Prostate gland (tissue), 2 donors: Measurements from ENCODE around the gene WRNIP1. TPM values are rescaled to one million over a fixed set of nuclear protein-coding genes. Genes with fewer than 3 reads are reported as not detected.

Source experiments
- DNase-seq: peaks from one replicate; pipeline ENCODE4 v3.0.0-alpha.2; 2019; ENCODE audit warnings: low spot score
- H3K27ac ChIP-seq, 2 donors: fragments of 200-600 bp; sonication (generic); 2 replicates each; pipeline ENCODE4 v1.5.1; 2017 to 2019
- H3K27me3 ChIP-seq: fragments of 200-600 bp; sonication (generic); replicated peaks from 2 replicates; pipeline ENCODE4 v1.5.1; 2019; ENCODE audit not compliant: insufficient read depth
- H3K36me3 ChIP-seq, 2 donors: fragments of 200-600 bp; sonication (generic); 1 replicate in 1 of 2; 2 replicates in 1 of 2; pipeline versions ENCODE4 v1.5.1 to v1.8.1; 2017 to 2019
- H3K4me1 ChIP-seq: fragments of 200-600 bp; sonication (generic); replicated peaks from 2 replicates; pipeline ENCODE4 v1.5.1; 2019
- H3K4me3 ChIP-seq, 2 donors: fragments of 200-600 bp; sonication (generic); 2 replicates each; pipeline ENCODE4 v1.5.1; 2017 to 2019
- H3K9me3 ChIP-seq: fragments of 200-600 bp; sonication (generic); 2 replicates; pipeline ENCODE4 v1.5.1; 2017
- POLR2A ChIP-seq: fragments of 450-650 bp; IDR thresholded peaks from one replicate; pipeline ENCODE4 v1.6.1; 2016; ENCODE audit warnings: antibody characterized with exemption, mild to moderate bottlenecking
- POLR2AphosphoS5 ChIP-seq: sonication (generic); formaldehyde crosslinking; IDR thresholded peaks from one replicate; pipeline ENCODE4 v1.6.1; 2017; ENCODE audit warnings: antibody characterized with exemption
- WGBS: methylation state at CpG from one replicate; pipeline ENCODE4 v1.1.5; 2018; 5-methylcytosine and 5-hydroxymethylcytosine counted together
- intact Hi-C: fragments of 100-400 bp; cut with DNase I; formaldehyde crosslinking; loops from one replicate; pipeline ENCODE4 v1.14.2; 2022
- total RNA-seq, 2 donors: library from RNA; depleted of rRNA; stranded (reverse); fragments of >200 nt; gene quantifications; one replicate each; pipeline ENCODE4 v1.1.0, GENCODE V29; 2016
- TF ChIP-seq, protein P1 (sequence below), 4 experiments: fragments of 200-600 bp in 2 of 4; fragments of 450-650 bp in 2 of 4; sonication (generic) in 2 of 4; IDR thresholded peaks; 1 replicate in 3 of 4; 2 replicates in 1 of 4; pipeline ENCODE4 v1.5.1; 2016 to 2019; ENCODE audit warnings: antibody characterized with exemption in 4 of 4, mild to moderate bottlenecking in 2 of 4, moderate library complexity in 2 of 4

The WRNIP1 gene
- total RNA-seq, 2 donors from 2014 or later, result 89.6 to 90.0 TPM

DNA sequence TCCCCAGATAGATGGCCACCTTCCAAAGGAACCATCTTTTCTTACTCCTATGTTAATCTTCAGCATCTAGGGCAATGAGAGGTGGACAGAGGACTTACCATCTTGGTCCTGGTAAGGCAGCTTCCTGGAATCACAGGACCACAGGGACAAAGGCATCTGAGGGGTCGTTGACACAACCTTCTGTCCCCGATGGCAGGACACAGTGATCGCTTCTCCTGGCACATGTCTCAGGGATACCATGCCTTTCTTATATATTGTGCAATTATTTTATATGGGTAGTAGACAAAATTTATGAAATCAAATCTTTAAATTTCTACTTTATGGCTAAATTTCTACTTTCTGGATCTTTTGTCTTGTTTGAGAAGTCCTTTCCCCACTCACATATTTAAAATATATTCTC is 56.4 kb downstream of the WRNIP1 start:
- H3K4me3 ChIP-seq, result no peak overlapping the region
- H3K4me1 ChIP-seq, result no peaks in the 10 kb centered on the region
- TF ChIP-seq POLR2A (no peak), POLR2AphosphoS5 (no peak)
- TF ChIP-seq, protein P1, sequence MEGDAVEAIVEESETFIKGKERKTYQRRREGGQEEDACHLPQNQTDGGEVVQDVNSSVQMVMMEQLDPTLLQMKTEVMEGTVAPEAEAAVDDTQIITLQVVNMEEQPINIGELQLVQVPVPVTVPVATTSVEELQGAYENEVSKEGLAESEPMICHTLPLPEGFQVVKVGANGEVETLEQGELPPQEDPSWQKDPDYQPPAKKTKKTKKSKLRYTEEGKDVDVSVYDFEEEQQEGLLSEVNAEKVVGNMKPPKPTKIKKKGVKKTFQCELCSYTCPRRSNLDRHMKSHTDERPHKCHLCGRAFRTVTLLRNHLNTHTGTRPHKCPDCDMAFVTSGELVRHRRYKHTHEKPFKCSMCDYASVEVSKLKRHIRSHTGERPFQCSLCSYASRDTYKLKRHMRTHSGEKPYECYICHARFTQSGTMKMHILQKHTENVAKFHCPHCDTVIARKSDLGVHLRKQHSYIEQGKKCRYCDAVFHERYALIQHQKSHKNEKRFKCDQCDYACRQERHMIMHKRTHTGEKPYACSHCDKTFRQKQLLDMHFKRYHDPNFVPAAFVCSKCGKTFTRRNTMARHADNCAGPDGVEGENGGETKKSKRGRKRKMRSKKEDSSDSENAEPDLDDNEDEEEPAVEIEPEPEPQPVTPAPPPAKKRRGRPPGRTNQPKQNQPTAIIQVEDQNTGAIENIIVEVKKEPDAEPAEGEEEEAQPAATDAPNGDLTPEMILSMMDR (IDR thresholded peaks at IDR 0.05), result no peak
- DNase-seq, result no peak
- no peaks in the 10 kb centered on the region for H3K36me3 ChIP-seq
- H3K9me3 ChIP-seq, result no peaks in the 10 kb centered on the region
- no peaks in the 10 kb centered on the region for H3K27me3 ChIP-seq
- H3K27ac ChIP-seq, result no peak overlapping the region
- 97% methylated on average over 3 of the region's 3 CpGs for WGBS
- intact Hi-C loops, result no loop called here

GRCh38 chr6:2823104-2823850 is 58.1 kb downstream of the WRNIP1 start:
- WGBS, result 46% methylated on average over 7 of the region's 7 CpGs
- DNase-seq, result no peak
- intact Hi-C loops, result no loop called here
- no peaks in the 10 kb centered on the region for H3K9me3 ChIP-seq
- H3K4me1 ChIP-seq, result no peaks in the 10 kb centered on the region
- no peak overlapping the region for H3K4me3 ChIP-seq
- TF ChIP-seq, protein P1 (IDR thresholded peaks at IDR 0.05), result no peak
- TF ChIP-seq POLR2AphosphoS5 (no peak), POLR2A (no peak)
- H3K27ac ChIP-seq, result no peak overlapping the region
- no peaks in the 10 kb centered on the region for H3K36me3 ChIP-seq
- no peaks in the 10 kb centered on the region for H3K27me3 ChIP-seq

DNA sequence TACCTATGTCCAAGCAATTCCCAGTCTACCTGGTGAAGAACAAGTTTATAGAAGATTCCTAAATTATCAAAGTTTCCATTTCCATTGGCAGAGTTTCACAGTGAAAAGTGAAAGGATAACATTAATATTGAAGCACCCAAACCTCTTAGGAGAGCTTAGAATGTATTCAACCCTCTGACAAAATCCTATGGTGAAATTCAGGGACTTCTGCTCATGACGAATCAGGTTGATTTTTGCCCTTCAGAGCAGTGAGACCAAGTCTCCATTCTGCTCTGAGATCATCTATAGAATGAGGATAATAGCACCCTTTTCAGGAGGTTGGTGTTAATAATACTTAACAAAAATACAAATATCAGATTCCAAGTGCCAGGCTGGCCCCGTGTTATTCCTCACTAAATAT is 60.9 kb downstream of the WRNIP1 start:
- H3K27ac ChIP-seq, result no peak overlapping the region
- no peaks in the 10 kb centered on the region for H3K4me1 ChIP-seq
- H3K9me3 ChIP-seq, result no peaks in the 10 kb centered on the region
- 85% methylated on average over 2 of the region's 2 CpGs for WGBS
- DNase-seq, result no peak
- H3K36me3 ChIP-seq, result no peaks in the 10 kb centered on the region
- no peak overlapping the region for H3K4me3 ChIP-seq
- TF ChIP-seq POLR2AphosphoS5 (no peak), POLR2A (no peak)
- TF ChIP-seq, protein P1 (IDR thresholded peaks at IDR 0.05), result no peak
- no peaks in the 10 kb centered on the region for H3K27me3 ChIP-seq
- intact Hi-C loops, result no loop called here

GRCh38 chr6:2827142-2827541 is 61.9 kb downstream of the WRNIP1 start:
- H3K4me3 ChIP-seq, result no peak overlapping the region
- no peaks in the 10 kb centered on the region for H3K4me1 ChIP-seq
- intact Hi-C loops, result no loop called here
- DNase-seq, result no peak
- H3K27ac ChIP-seq, result no peak overlapping the region
- H3K9me3 ChIP-seq, result no peaks in the 10 kb centered on the region
- no peaks in the 10 kb centered on the region for H3K36me3 ChIP-seq
- H3K27me3 ChIP-seq, result no peaks in the 10 kb centered on the region
- 92% methylated on average over 6 of the region's 6 CpGs for WGBS
- TF ChIP-seq POLR2AphosphoS5 (no peak), POLR2A (no peak)
- TF ChIP-seq, protein P1 (IDR thresholded peaks at IDR 0.05), result no peak

- H3K4me1 ChIP-seq, result no peaks in the 10 kb centered on the region
- 94% methylated on average over 4 of the region's 4 CpGs for WGBS
- no peak for TF ChIP-seq POLR2AphosphoS5
- no peak overlapping the region for H3K27ac ChIP-seq
- intact Hi-C loops, result no loop called here
- H3K9me3 ChIP-seq, result no peaks in the 10 kb centered on the region
- H3K4me3 ChIP-seq, result no peak overlapping the region
- no peak for DNase-seq
- H3K27me3 ChIP-seq, result no peaks in the 10 kb centered on the region
- H3K36me3 ChIP-seq, result no peaks in the 10 kb centered on the region
Measured at GRCh38 chr6:2828629-2829028, 63.4 kb downstream of the WRNIP1 start.
